ENCODE data around the gene SPTBN5.

DNA sequence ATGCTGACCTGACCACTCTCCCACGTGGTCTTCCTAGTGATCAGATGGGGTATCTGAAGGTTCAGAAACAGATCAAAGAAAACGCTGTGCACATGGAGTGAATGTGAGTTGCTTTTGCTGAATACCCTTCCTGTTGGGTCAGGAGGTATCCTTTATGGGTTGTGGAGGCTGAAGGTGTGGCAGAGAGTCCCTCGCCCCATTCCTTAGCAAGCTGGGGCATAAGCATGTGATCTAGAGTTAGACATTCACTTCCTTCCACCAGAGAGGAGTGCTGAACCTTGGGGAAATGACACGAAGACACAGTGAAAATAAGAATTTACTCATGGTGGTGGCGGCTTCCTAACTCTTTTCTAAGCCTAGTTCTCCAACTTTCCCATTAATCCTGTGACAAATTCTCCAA is 27.8 kb upstream of the SPTBN5 start:
- TF ChIP-seq, protein P1, sequence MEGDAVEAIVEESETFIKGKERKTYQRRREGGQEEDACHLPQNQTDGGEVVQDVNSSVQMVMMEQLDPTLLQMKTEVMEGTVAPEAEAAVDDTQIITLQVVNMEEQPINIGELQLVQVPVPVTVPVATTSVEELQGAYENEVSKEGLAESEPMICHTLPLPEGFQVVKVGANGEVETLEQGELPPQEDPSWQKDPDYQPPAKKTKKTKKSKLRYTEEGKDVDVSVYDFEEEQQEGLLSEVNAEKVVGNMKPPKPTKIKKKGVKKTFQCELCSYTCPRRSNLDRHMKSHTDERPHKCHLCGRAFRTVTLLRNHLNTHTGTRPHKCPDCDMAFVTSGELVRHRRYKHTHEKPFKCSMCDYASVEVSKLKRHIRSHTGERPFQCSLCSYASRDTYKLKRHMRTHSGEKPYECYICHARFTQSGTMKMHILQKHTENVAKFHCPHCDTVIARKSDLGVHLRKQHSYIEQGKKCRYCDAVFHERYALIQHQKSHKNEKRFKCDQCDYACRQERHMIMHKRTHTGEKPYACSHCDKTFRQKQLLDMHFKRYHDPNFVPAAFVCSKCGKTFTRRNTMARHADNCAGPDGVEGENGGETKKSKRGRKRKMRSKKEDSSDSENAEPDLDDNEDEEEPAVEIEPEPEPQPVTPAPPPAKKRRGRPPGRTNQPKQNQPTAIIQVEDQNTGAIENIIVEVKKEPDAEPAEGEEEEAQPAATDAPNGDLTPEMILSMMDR (conservative IDR thresholded peaks at IDR 0.05; ENCODE audit: low read length), result no peak
- TF ChIP-seq EZH2phosphoT487 (IDR thresholded peaks at IDR 0.05; ENCODE audit: borderline replicate concordance), result no peak

Data from Loucy (cell line).